ENCODE results near the gene SP7.
A peak's percentile ranks its signal among the peaks of the same experiment; 100 is the strongest.

SP7 gene

GRCh38 chr12:53324779-53325510 lies 11.2 kb downstream of the SP7 start:
- TF ChIP-seq CTCF (conservative IDR thresholded peaks at IDR 0.05; ENCODE audit: low read length) = peak; percentile 73
- TF ChIP-seq EZH2phosphoT487 (IDR thresholded peaks at IDR 0.05; ENCODE audit: borderline replicate concordance) = no peak
- Histone ChIP-seq H3K9ac (ENCODE audit: low read depth, low read length, poor library complexity, severe bottlenecking) (peak overlapping the region; percentile 80), H3K27me3 (ENCODE audit: insufficient read depth, low read length, poor library complexity, severe bottlenecking) (no peaks in the 10 kb centered on the region)

GRCh38 chr12:53324113-53324778 lies 11.9 kb downstream of the SP7 start:
- Histone ChIP-seq H3K9ac (ENCODE audit: low read depth, low read length, poor library complexity, severe bottlenecking) (peak overlapping the region; percentile 80), H4K20me1 (ENCODE audit: insufficient read depth, low read length, poor library complexity, severe bottlenecking) (peaks cover 4% of the 10 kb centered on the region), H3K27me3 (ENCODE audit: insufficient read depth, low read length, poor library complexity, severe bottlenecking) (no peaks in the 10 kb centered on the region), H3K79me2 (ENCODE audit: insufficient read depth, low read length) (peaks cover 15% of the 10 kb centered on the region; the same call in 1 of the 2 replicates), H3K36me3 (ENCODE audit: insufficient read depth, low read length) (no peaks in the 10 kb centered on the region), H3K9me2 (replicated peaks; ENCODE audit: low read depth, low read length) (no peaks in the 10 kb centered on the region), H3K4me3 (ENCODE audit: low read length, poor library complexity, severe bottlenecking) (peak overlapping the region; percentile 78), H3K4me1 (ENCODE audit: insufficient read depth, low read length, poor library complexity, severe bottlenecking) (peaks cover 36% of the 10 kb centered on the region), H2AFZ (ENCODE audit: low read length) (peak overlapping the region; percentile 87), H3K9me3 (ENCODE audit: insufficient read depth, low read depth, low read length) (no peaks in the 10 kb centered on the region), H3F3A (ENCODE audit: low read depth) (peaks cover 10% of the 10 kb centered on the region; the same call in 1 of the 2 replicates), H3K4me2 (ENCODE audit: low read depth, low read length, poor library complexity, severe bottlenecking) (peak overlapping the region; percentile 89)
- TF ChIP-seq CTCF (conservative IDR thresholded peaks at IDR 0.05; ENCODE audit: low read length) (no peak), EZH2phosphoT487 (IDR thresholded peaks at IDR 0.05; ENCODE audit: borderline replicate concordance) (no peak)

More at GRCh38 chr12:53324779-53325510, 11.2 kb downstream of the SP7 start:
- H3K79me2 ChIP-seq (ENCODE audit: insufficient read depth, low read length) = peaks cover 14% of the 10 kb centered on the region; the same call in 1 of the 2 replicates
- H3K36me3 ChIP-seq (ENCODE audit: insufficient read depth, low read length) = no peaks in the 10 kb centered on the region
- peaks cover 36% of the 10 kb centered on the region for H3K4me1 ChIP-seq (ENCODE audit: insufficient read depth, low read length, poor library complexity, severe bottlenecking)
- H3K4me2 ChIP-seq (ENCODE audit: low read depth, low read length, poor library complexity, severe bottlenecking) = peak overlapping the region; percentile 89
- H3K4me3 ChIP-seq (ENCODE audit: low read length, poor library complexity, severe bottlenecking) = peak overlapping the region; percentile 78
- no peaks in the 10 kb centered on the region for H3K9me2 ChIP-seq (replicated peaks; ENCODE audit: low read depth, low read length)
- H3K9me3 ChIP-seq (ENCODE audit: insufficient read depth, low read depth, low read length) = no peaks in the 10 kb centered on the region
- peaks cover 10% of the 10 kb centered on the region; the same call in 1 of the 2 replicates for H3F3A ChIP-seq (ENCODE audit: low read depth)
- peak overlapping the region; percentile 87 for H2AFZ ChIP-seq (ENCODE audit: low read length)
- peaks cover 4% of the 10 kb centered on the region for H4K20me1 ChIP-seq (ENCODE audit: insufficient read depth, low read length, poor library complexity, severe bottlenecking)

DNA sequence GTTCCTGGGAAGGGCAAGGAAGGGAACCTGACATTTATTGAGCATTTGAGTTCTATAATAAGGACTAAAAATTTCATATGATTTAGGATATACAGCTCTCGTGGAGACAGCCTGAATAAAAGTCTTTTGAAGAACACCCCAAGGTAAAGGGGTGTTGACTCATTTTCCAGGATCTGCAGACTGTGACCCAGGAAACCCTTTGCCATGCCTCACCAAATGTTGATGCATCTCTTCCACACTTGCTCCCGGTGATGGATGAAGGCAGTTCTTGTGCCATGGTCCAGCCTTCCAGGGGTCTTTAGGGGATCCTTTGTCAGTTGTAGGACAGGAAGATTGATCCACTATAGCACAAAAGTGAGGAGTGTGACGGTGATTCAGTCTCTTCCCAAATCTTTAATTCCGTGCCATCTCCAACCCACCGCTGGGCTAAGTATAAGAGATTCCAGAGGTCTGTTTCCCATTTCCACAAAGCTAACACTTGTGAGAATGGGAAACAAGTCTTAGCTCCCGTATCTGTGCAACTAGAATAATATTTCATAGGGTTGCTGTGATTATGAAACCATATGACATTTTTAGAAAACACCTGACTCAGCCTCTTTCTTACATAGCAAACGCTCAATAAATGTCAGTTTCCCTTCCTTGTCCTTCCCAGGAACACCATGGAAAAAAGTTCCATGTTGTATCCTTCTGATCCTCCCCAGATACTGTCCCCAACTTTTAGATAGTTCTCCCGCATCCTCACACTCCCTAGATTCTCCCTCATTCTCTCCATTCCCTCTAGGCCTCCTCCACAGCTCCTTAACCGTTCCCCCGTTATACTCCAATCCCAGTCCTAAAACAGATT lies 15.6 kb downstream of the SP7 start:
- Histone ChIP-seq H3K9ac (ENCODE audit: low read depth, low read length, poor library complexity, severe bottlenecking) (peak overlapping the region; percentile 81), H3K79me2 (ENCODE audit: insufficient read depth, low read length) (peaks cover 11% of the 10 kb centered on the region; the same call in 1 of the 2 replicates), H3K9me3 (ENCODE audit: insufficient read depth, low read depth, low read length) (no peaks in the 10 kb centered on the region), H3K27me3 (ENCODE audit: insufficient read depth, low read length, poor library complexity, severe bottlenecking) (no peaks in the 10 kb centered on the region), H3K4me1 (ENCODE audit: insufficient read depth, low read length, poor library complexity, severe bottlenecking) (peaks cover 30% of the 10 kb centered on the region), H2AFZ (ENCODE audit: low read length) (peak overlapping the region; percentile 95), H3F3A (ENCODE audit: low read depth) (peaks cover 10% of the 10 kb centered on the region; the same call in 1 of the 2 replicates), H3K36me3 (ENCODE audit: insufficient read depth, low read length) (peaks cover 3% of the 10 kb centered on the region; the same call in 1 of the 2 replicates), H3K4me3 (ENCODE audit: low read length, poor library complexity, severe bottlenecking) (peak overlapping the region; percentile 90), H3K4me2 (ENCODE audit: low read depth, low read length, poor library complexity, severe bottlenecking) (peak overlapping the region; percentile 93), H3K9me2 (replicated peaks; ENCODE audit: low read depth, low read length) (no peaks in the 10 kb centered on the region), H4K20me1 (ENCODE audit: insufficient read depth, low read length, poor library complexity, severe bottlenecking) (peaks cover 4% of the 10 kb centered on the region)
- no peak for TF ChIP-seq CTCF (conservative IDR thresholded peaks at IDR 0.05; ENCODE audit: low read length)
- TF ChIP-seq EZH2phosphoT487 (IDR thresholded peaks at IDR 0.05; ENCODE audit: borderline replicate concordance) = no peak

All from Loucy (cell line).